GM20000 (cell line): ENCODE data around the gene ADAMTS19.

Experiments used
- DNase-seq: peaks from one replicate; pipeline ENCODE4 v3.0.0; 2012; ENCODE audit warnings: low spot score
- TF ChIP-seq, protein P1 (sequence below): IDR thresholded peaks from 2 replicates; pipeline ENCODE4 v1.5.1; 2012; ENCODE audit warnings: mild to moderate bottlenecking, control low read depth; ENCODE audit errors: extremely low read depth, missing control alignments

The ADAMTS19 gene, protein sequence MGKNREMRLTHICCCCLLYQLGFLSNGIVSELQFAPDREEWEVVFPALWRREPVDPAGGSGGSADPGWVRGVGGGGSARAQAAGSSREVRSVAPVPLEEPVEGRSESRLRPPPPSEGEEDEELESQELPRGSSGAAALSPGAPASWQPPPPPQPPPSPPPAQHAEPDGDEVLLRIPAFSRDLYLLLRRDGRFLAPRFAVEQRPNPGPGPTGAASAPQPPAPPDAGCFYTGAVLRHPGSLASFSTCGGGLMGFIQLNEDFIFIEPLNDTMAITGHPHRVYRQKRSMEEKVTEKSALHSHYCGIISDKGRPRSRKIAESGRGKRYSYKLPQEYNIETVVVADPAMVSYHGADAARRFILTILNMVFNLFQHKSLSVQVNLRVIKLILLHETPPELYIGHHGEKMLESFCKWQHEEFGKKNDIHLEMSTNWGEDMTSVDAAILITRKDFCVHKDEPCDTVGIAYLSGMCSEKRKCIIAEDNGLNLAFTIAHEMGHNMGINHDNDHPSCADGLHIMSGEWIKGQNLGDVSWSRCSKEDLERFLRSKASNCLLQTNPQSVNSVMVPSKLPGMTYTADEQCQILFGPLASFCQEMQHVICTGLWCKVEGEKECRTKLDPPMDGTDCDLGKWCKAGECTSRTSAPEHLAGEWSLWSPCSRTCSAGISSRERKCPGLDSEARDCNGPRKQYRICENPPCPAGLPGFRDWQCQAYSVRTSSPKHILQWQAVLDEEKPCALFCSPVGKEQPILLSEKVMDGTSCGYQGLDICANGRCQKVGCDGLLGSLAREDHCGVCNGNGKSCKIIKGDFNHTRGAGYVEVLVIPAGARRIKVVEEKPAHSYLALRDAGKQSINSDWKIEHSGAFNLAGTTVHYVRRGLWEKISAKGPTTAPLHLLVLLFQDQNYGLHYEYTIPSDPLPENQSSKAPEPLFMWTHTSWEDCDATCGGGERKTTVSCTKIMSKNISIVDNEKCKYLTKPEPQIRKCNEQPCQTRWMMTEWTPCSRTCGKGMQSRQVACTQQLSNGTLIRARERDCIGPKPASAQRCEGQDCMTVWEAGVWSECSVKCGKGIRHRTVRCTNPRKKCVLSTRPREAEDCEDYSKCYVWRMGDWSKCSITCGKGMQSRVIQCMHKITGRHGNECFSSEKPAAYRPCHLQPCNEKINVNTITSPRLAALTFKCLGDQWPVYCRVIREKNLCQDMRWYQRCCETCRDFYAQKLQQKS

DNA sequence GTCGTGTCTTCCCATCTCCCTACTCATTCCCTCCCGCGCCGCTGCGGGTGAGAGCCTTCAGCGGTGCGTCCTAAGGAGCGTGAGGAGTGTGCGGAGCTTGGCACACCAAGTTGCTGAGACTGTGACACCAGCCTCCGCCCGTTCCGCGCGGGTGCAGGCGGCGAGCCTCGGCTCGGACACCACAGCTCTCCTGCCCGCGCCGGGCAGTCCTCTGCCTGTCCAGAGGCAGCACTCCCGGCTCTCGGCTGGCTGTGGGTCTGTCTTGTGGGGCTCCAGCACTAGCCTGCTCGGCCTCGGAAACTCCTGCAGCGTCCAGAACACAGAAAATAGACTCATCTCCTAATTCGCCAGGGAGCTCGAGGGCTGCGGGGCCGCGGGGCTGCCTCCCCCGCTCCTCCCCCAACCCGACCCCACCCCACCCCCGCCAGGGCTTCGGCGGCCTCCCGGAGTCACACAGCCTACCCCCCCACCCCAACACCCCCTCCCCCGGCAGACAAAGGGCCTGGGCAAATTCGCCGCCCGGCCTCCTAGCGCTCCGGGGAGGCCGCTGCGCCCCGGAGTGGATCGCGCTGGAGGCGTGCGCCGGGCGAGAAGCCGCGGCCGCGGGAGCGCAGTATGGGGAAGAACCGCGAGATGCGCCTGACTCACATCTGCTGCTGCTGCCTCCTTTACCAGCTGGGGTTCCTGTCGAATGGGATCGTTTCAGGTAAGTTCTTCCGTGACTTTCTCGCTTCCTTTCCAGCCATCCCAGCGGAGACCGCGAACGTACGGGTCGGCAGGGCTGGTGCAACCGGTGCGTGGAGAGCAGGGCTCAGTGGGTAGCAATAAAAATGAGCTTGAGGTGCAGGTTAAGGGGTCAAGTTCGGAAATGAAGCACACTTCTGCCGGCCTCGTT lies at the start of gene ADAMTS19:
ADAMTS19 (plus strand) TSS at position 522 of the 895 bp plus-strand sequence; CDS start at position 616, 94 bp downstream.
- TF ChIP-seq, protein P1, sequence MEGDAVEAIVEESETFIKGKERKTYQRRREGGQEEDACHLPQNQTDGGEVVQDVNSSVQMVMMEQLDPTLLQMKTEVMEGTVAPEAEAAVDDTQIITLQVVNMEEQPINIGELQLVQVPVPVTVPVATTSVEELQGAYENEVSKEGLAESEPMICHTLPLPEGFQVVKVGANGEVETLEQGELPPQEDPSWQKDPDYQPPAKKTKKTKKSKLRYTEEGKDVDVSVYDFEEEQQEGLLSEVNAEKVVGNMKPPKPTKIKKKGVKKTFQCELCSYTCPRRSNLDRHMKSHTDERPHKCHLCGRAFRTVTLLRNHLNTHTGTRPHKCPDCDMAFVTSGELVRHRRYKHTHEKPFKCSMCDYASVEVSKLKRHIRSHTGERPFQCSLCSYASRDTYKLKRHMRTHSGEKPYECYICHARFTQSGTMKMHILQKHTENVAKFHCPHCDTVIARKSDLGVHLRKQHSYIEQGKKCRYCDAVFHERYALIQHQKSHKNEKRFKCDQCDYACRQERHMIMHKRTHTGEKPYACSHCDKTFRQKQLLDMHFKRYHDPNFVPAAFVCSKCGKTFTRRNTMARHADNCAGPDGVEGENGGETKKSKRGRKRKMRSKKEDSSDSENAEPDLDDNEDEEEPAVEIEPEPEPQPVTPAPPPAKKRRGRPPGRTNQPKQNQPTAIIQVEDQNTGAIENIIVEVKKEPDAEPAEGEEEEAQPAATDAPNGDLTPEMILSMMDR: no peak
- DNase-seq: peak; percentile 63

DNA sequence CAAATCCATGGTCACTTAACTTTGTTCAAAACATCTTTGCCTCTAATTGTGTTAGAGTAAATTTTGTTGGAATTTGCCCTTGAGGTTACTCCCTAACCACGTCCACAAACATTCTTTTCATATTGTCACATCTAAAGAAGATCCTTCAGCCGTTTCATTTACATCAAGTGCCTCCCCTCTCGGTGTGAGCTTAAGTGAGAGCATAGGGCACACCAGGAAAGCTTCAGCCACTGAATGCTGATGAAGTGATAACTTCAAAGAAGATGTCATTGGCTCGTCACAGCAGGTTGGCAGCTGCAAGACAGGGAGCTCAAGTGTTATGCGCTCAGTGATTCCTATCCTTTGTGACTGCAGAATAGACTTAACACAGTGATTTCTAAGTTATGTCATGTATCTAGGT lies 49.6 kb upstream of the ADAMTS19 start:
- DNase-seq: no peak
- TF ChIP-seq, protein P1: no peak

DNA sequence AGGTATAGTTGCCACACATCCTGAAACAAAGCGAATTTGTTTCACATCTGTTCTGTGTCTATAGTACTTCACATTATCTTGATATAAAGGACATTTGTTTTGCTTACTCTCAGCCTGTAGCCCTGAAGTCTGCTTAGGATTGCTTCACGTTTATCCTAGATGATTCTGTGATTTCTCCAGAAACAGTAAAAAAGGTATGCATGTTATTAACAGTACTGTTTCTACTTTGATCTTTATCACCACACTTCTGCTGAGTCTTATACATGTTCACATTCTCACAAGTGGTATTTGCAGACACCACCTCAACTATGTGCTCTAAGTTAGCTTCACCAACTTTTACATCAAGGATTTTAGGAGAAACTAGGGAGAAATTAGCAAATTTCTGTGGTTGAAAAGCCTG lies 47.4 kb upstream of the ADAMTS19 start:
- TF ChIP-seq, protein P1: no peak
- DNase-seq: no peak

DNA sequence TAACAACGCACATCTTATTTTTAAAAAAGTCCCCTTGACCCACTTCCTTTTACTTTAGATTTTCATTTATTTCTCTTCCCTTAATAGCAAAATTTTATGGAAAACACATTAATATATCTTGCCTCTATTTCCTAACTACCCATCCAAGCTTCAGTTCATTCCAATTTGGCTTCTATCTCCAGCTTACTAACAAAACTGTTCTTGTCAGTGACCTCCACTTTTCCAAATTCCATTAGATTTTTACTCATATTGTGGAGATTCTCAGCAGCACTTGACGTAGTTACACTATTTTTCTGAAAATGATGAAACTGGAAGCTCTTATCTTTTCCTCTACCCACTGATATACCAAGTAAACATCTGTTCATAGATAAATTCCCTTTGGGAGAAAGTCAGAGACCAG lies 46.5 kb upstream of the ADAMTS19 start:
- TF ChIP-seq, protein P1: no peak

DNA sequence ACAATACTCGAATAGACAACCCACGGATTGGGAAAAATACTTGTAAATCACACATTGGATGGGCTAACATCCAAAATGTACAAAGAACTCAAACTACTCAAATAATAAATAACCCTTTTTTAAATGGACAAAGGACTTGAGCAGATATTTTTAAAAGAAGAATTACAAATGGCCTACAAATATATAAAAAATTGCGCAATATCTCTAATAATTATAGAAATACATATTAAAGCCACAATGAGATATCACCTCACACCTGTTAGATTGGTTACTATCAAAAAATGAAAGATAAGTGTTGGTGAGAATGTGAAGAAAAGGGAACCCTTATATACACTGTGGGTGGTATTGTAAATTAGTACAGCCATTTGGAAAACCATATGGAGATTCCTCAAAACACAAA lies 40.8 kb upstream of the ADAMTS19 start:
- TF ChIP-seq, protein P1: no peak
- no peak for DNase-seq

More for the DNA sequence above, 46.5 kb upstream of the ADAMTS19 start:
- DNase-seq: no peak

DNA sequence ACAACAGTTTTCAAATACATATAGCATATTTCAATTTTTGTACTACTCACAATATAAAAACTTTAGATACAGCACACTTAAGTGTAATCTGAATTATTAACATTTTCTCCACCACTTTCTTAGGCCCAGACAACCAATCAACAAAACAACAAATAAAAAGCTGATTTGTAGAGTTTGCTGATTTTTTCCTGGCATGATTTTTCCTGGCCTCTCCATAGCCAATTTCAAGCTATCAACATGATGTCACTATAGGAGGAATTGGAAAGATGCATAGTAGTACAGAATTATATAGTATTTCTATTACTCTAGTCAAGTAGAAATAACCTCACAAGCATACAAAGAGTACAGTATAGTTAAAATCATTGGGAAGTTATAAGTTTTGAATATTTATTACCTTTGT lies 35.1 kb upstream of the ADAMTS19 start:
- no peak for DNase-seq
- TF ChIP-seq, protein P1: no peak
